ENCODE results near the gene CPXM1. TPM values are rescaled to one million over a fixed set of nuclear protein-coding genes. Genes with fewer than 3 reads are reported as not detected.

CPXM1 gene
- total and polyA plus RNA-seq, 2 experiments from 2014 or later = 98.5 to 129 TPM

GRCh38 chr20:2754424-2754823, 46.0 kb downstream of the CPXM1 start:
- Histone ChIP-seq H3K9me3 (ENCODE audit: low read depth) (no peaks in the 10 kb centered on the region), H3K27ac (no peak overlapping the region), H3K4me1 (ENCODE audit: low read depth) (no peaks in the 10 kb centered on the region), H3K27me3 (peaks cover 59% of the 10 kb centered on the region), H3K36me3 (no peaks in the 10 kb centered on the region), H3K4me3 (no peak overlapping the region)
- DNase-seq (ENCODE audit: low read depth in 1 of 2, low spot score in 1 of 2) = peak in 1 of 2 donors; percentile 22
- no peak for TF ChIP-seq CTCF (IDR thresholded peaks at IDR 0.05; ENCODE audit: low read depth, low read length)

- no peaks in the 10 kb centered on the region for H3K36me3 ChIP-seq
- no peak overlapping the region for H3K4me3 ChIP-seq
- H3K9me3 ChIP-seq (ENCODE audit: low read depth) = no peaks in the 10 kb centered on the region
- no peak for DNase-seq (ENCODE audit: low read depth in 1 of 2, low spot score in 1 of 2)
- H3K27me3 ChIP-seq = peaks cover 68% of the 10 kb centered on the region
- no peaks in the 10 kb centered on the region for H3K4me1 ChIP-seq (ENCODE audit: low read depth)
- H3K27ac ChIP-seq = no peak overlapping the region
- no peak for TF ChIP-seq CTCF (IDR thresholded peaks at IDR 0.05; ENCODE audit: low read depth, low read length)
These were observed 46.9 kb downstream of the CPXM1 start for GRCh38 chr20:2753461-2754040.

- no peaks in the 10 kb centered on the region for H3K36me3 ChIP-seq
These were observed 47.6 kb downstream of the CPXM1 start for GRCh38 chr20:2752567-2753460.

GRCh38 chr20:2751878-2752566, 48.4 kb downstream of the CPXM1 start:
- H3K4me1 ChIP-seq (ENCODE audit: low read depth) = no peaks in the 10 kb centered on the region
- no peaks in the 10 kb centered on the region for H3K9me3 ChIP-seq (ENCODE audit: low read depth)
- H3K27me3 ChIP-seq = peaks cover 83% of the 10 kb centered on the region
- peak; percentile 23 to 28 for DNase-seq (ENCODE audit: low read depth in 1 of 2, low spot score in 1 of 2)
- peak overlapping the region; percentile 24 for H3K4me3 ChIP-seq
- H3K36me3 ChIP-seq = no peaks in the 10 kb centered on the region
- H3K27ac ChIP-seq = no peak overlapping the region
- TF ChIP-seq CTCF (IDR thresholded peaks at IDR 0.05; ENCODE audit: low read depth, low read length) = no peak

More at GRCh38 chr20:2752567-2753460, 47.6 kb downstream of the CPXM1 start:
- Histone ChIP-seq H3K4me3 (peak overlapping the region; percentile 24), H3K27me3 (peaks cover 75% of the 10 kb centered on the region), H3K27ac (no peak overlapping the region), H3K9me3 (ENCODE audit: low read depth) (no peaks in the 10 kb centered on the region), H3K4me1 (ENCODE audit: low read depth) (no peaks in the 10 kb centered on the region)
- peak; percentile 57 to 70 for DNase-seq (ENCODE audit: low read depth in 1 of 2, low spot score in 1 of 2)
- TF ChIP-seq CTCF (IDR thresholded peaks at IDR 0.05; ENCODE audit: low read depth, low read length) = peak; percentile 89

- DNase-seq (ENCODE audit: low read depth in 1 of 2, low spot score in 1 of 2) = no peak
- no peak for TF ChIP-seq CTCF (IDR thresholded peaks at IDR 0.05; ENCODE audit: low read depth, low read length)
- Histone ChIP-seq H3K27me3 (peaks cover 90% of the 10 kb centered on the region), H3K4me1 (ENCODE audit: low read depth) (no peaks in the 10 kb centered on the region), H3K4me3 (no peak overlapping the region), H3K36me3 (no peaks in the 10 kb centered on the region), H3K9me3 (ENCODE audit: low read depth) (no peaks in the 10 kb centered on the region), H3K27ac (no peak overlapping the region)
These were observed 49.0 kb downstream of the CPXM1 start for GRCh38 chr20:2751347-2751877.
